NCI-H1930 (cell line): ENCODE results near the gene CDK14.
"Not testable (repeated sequence)": the region's sequence is repeated elsewhere in the genome, so short reads cannot be mapped to it uniquely, and the experiment has no call there.

Experiments
- DNase-seq, 2 experiments: peaks; one replicate each; lab custom pipeline; 2025; lab: John Stamatoyannopoulos, UW

CDK14 gene

DNA sequence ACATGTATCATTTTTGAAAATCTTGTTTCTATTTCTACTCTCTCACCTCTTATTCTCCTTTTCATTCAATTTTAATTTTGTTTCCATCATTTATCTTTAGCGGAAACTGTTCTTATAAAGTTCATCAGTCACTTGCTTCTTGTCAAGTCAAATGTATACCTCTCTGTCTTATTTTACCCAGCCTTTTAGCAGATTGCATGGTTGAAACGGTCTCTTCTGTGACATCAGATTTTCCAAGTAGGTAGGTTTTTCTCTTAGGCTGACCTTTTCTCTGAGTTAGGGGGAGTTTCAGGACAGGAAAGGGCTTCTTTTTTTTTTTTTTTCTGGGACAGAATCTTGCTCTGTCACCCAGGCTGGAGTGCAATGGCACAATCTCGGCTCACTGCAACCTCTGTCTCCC, 195.5 kb downstream of the CDK14 start:
- no peak for DNase-seq

DNA sequence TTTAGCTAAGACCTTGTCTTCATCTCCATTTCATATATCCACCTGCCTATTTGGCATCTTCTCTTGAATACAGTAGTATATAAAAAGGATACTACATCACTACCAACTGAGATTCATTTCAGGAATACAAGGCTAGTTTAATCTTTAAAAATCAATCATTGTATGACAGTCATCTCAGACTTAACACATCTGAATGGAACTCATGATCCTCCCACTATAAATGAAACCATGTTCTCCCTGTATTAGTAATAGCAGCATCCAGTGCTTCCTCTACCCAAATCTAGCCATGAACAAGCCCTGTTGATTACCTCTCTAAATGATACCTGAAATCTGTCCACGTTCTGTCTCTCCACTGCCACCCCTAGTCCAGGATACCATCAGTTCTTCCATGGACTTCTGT, 196.2 kb downstream of the CDK14 start:
- no peak for DNase-seq

DNA sequence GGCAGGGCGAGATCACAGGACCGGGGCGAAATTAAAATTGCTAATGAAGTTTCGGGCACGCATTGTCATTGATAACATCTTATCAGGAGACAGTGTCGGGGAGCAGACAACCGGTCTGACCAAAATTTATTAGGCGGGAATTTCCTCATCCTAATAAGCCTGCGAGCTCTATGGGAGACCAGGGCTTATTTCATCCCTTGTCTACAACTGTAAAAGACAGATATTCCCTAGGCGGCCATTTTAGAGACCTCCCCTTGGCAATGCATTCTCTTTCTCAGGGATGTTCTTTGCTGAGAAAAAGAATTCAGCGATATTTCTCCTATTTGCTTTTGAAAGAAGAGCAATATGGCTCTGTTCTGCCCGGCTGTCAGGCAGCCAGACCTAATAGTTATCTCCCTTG, 198.1 kb downstream of the CDK14 start:
- not testable (repeated sequence) for DNase-seq

DNA sequence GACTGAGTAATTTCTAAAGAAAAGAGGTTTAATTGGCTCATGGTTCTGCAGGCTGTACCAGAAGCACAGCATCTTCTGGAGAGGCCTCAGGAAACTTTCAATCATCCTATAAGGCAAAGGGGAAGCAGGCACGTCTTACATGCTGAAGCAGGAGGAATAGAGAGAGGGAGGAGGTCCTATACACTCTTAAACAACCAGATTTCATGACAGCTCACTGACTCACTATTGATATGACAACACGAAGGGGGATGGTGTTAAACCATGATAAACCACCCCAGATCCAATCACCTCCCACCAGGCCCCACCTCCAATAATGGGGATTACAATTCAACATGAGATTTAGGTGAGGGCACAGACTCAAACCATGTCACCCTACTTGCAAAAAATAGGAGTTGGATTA, 201.5 kb downstream of the CDK14 start:
- DNase-seq: no peak

DNA sequence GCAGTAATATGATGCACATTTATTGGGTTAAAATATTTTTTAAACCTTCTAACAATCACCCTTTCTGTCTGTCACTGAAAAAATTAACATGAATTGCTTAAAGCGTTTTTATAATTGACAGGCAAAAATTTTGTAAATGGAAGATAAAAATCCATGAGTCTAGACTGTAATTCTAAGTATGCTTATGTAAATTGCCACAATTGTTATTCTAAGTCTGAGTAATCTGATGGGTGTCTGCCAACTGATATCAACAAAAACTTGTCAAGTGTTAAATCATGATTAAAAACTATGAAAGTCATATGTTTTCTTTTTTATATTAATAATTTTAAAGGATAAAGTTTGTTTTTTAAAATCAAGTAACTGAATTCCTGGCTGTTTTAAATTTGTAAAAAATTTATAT, 208.2 kb downstream of the CDK14 start:
- DNase-seq: no peak

DNA sequence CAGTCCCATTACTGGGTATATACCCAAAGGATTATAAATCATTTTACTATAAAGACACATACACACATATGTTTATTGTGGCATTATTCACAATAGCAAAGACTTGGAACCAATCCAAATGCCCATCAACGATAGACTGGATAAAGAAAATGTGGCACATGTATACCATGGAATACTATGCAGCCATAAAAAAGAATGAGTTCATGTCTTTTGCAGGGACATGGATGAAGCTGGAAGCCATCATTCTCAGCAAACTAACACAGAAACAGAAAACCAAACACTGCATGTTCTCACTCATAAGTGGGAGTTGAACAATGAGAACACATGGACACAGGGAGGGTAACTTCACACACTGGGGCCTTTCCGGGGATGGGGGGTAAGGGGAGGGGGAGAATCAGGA, 219.4 kb downstream of the CDK14 start:
- not testable (repeated sequence) for DNase-seq

DNA sequence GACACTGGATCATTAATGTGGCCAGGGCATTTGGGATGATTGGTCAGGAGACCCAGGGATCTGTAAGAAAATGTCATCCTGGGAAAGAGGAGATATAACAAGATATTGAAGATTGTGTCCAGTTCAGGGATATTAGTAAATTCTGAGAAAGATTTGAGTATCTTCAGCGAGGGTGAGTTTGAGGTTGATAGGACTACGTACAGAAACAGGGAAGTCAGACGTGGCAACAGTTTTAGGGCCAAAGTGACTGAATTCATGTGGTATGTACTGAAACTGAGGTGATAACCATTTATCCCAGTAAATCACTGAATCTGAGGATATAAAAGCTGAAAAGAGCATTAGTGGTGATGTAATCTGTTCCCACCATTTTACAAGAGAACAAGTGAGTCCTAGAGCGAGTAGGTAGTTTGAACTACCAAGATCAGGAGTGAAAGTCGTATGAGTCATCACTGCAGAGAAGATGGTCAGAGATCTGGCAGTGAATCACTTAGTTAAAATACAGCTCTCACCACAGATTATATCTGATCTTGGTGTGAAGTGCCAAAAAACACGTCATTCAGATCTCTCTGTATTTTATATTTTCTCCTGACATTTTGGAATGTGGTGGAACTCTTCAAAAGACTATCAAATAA, 220.5 kb downstream of the CDK14 start:
- DNase-seq: no peak

DNA sequence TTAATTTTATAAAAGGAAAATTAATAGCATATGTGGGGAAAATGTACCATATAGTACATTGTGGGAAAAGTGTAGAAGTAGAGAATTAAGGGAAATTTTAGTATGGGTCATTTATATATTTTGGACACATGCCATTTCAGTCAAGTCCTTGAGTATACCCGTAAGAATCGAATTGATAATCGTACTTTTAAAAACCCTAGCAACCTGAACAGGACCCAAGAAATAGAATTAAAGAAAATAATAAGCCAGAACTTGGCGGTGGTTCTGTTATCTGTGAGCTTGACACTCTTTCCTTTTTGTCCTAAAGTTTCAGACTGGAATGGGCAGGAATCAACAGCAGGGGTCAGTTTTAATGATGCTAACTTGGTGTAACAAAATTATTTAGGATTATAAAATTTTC, 221.0 kb downstream of the CDK14 start:
- DNase-seq: no peak

DNA sequence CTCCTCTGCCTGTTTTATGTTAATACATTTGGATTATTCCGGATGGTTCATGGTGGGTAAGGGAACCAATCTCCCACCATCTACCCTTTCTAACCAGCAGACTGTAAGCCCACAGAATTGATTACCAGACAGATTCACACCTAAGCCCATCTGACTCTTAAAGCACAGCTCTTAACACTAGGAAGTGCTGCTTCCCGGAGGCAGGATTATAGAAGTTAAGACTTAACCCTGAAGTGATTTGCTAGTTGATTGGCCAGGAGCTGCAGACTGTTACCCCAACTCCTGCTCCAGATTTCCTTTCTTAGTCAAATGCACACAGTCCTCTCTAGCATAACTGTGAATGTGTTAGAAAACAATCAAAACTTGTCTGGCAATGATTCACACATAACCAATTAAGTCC, 221.7 kb downstream of the CDK14 start:
- DNase-seq: no peak

DNA sequence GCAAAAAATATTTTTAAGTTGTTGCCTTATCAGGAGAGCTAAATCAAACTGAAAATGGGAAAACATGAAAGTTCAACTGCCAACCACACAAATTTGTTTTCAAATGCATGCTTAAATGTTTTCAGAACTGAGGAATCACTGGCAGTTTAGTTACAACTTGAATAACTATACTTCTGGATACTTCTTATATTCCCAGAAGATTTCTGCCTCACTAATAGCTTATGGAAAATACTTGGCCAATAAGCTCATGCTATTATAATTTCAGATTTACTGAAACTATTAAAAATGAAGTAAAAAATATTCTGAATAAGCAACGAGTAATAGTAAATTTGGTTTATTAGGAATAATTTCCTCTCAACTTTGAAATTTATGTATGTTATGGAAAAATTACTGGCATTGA, 222.2 kb downstream of the CDK14 start:
- DNase-seq: no peak

DNA sequence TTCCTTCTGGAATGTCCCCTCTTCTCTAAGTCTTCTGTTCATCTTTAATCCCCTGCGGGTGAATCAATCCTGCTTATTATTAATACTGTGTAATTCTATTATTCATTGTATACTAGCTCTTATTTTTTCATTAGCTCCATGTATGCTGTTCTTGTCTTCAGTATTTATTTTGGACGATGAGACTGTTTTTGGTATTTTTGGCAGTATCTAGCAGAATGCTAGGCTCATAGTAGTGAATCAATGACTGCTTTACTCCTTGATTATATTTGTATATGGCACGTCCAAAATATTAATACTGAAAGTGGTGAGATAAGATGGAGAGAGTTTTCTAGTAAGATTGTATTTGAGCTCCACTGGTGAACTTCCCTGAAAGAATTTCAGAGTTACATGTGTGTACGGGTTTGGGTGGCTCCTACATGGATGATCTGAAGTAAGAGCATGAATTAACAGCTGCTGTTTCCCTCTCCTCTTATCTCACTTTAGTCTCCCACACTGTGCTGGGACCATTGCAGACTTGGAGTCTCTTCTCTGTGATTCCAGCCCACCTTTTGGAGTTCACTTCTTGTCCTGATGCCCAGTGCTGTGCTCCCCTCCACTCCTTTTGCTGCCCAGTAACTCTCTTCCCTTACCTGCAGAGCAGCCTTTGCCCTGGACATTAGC, 226.0 kb downstream of the CDK14 start:
- DNase-seq: no peak

DNA sequence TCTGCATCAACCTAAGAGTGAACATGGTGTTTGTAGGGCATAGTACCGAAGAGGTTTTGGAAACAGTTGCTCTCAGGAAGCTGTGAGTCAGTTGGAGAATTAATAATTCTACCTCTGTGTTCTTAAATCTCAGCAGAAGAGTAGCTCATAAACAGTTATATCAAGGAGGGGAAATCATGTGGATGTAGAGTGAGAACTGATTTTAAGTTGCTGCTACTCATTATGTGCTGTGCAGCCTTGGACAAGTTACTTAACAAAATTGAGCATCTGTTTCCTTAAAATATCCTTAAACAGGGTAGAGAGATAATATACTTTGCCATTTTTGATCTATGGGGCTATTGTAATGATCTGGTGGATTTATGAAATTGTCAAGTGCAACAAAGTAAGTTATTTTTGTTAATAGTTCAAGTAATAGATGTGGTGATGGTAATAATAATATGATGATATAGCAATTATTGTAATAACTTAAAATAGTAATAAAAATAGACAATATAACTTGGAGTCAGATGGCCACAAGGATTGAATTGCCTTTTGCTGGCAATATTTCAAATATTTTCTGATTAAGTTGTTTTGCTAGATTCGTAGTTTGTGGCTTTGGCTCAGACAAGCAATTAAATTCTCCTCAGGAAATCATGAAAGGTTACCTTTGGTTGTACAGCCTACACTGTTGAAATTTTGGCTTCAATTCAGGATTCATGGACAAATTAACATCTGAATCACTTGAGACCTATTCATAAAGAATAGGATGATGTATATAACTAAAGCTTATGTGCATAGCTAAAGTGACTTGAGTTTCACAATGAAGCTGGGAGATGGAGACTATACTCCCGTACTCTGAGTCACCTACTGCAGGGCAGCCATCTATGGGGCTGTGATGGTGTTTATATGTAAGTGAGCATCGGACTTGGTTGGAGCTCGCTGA, 228.5 kb downstream of the CDK14 start:
- no peak for DNase-seq

DNA sequence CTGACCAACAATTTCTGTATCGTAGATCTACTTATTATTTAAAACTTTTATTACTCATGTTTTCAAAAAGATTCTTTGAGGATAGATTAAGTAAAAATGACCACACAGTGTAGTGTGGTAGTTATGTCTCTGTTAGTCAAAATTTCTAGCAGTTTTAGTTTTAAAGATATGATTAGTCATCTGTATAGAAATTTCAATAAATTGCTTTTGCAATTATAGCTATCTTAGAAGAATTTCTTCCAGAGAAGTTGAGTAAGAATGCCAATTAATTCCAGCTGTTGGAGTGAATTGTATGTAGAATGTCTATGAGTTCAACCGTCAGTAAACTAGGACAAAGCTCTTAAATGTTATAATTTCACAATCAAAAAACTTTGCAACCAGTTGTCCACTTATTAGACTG, 229.7 kb downstream of the CDK14 start:
- DNase-seq: no peak

DNA sequence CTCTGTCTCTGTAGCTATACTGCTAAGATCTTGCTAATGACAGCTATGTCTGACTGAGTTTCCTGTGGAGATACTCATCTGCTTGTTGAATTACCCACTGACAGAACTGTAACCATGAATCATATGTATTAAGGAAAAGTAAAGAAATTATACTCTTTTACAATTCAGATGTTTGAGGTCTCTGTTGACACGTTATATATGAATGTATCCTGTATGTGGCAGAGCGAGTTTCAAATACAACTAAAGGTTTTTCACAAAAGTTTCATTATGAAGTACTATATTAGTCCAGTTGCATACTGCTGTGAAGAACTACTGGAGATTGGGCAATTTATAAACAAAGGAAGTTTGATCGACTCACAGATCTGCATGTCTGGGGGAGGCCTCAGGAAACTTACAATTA, 232.5 kb downstream of the CDK14 start:
- no peak for DNase-seq

DNA sequence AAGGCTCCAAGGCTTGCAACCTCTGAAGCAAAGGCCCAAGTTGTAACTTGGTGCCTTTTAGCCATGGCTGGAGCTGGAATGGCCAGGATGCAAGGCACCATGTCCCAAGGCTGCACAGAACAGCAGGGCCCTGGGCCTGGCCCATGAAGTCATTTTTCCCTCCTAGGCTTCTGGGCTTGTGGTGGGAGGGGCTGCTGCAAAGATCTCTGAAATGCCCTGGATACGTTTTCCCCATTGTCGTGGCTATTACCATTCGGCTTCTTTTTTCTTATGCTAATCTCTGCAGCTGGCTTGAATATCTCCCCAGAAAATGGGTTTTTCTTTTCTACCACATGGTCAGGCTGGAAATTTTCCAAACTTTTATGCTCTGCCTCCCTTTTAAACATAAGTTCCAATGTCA, 234.2 kb downstream of the CDK14 start:
- DNase-seq: no peak

DNA sequence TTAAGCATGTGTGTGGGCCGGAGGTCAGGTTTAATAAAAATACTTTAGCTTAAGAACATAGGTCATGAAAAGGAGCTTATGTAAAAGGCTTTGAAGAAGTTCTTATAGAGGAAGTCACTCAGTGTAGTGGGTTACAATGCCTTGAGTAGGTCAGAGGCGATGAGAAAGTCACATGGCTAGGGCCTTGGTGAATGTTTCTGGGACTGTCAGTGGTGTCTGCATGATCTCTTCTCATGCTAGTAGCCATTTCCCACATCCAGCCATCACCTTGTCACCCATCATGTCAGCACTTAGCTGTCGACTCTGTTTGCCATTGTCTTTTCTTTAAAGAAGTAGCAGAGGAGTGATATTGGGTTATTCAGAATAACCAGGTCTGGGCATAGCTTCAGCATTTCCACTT, 236.6 kb downstream of the CDK14 start:
- DNase-seq: no peak

DNA sequence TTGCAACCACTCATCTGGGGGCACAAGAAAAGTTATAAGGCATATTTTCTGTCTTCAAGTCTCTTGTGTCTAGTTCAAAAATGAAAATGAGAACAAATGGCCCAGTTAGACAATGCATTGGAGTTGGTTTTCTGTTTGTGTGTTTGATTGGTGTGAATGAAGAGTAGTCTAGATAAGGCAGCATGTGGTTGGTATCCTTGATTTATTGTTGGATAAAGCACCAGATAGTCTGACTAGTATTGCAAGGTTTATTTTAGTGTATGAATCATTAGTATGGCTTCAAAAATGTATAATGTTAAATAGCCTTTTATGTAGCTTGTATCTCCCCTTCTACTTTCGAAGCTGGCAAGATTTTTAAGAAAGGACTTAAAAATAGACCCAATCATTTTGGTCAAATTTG, 237.3 kb downstream of the CDK14 start:
- no peak for DNase-seq

DNA sequence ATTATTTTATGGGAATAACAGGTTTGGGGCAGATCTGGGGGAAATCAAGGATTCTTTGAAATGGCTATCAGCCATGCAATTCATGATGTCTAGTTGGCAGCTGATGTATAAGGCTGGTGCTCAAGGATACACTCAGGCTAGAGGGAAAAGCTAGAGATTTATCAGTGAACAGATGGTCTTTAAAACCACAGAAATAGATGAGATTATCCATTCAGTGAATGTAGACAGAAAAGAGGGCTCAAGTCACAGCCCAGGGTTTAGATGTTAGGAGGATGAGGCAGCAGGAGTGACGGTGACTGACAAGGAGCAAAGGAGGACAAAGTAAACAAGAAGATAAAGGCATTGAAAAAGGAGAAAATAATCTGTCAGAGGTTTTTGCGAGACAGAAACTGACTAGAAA, 238.7 kb downstream of the CDK14 start:
- DNase-seq: no peak

DNA sequence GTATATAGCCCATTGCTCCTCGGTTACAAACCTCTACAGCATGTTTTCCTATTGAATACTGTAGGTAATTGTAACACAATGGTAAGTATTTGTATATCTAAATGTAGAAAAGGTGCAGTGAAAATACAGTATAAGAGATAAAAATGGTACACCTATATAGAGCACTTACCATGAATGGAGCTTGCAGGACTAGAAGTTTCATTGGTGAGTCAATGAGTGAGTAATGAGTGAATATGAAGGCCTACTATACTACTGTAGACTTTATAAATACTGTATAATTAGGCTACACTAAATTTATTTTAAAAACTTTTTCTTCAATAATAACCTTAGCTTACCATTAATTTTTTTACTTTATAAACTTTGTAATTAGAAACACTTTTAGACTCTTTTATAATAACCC, 239.7 kb downstream of the CDK14 start:
- no peak for DNase-seq

DNA sequence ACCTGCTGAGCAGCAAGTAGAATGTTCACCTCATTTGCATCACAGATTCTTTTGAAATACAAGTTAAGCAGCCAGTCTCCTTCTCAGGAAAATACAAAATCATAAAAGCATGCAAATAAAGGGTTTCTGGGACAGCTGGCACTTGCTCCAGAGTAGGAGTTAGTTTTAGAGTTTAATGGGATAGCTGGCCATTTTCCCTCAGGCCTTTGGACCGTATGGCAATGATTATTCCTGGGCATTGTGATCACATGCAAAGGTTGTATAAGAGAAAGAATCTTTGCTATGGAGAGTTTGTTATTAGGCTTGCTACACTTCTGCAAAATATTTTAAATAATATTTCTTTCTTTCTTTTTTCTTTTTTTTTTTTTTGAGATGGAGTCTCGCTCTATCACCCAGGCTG, 240.8 kb downstream of the CDK14 start:
- DNase-seq: no peak

DNA sequence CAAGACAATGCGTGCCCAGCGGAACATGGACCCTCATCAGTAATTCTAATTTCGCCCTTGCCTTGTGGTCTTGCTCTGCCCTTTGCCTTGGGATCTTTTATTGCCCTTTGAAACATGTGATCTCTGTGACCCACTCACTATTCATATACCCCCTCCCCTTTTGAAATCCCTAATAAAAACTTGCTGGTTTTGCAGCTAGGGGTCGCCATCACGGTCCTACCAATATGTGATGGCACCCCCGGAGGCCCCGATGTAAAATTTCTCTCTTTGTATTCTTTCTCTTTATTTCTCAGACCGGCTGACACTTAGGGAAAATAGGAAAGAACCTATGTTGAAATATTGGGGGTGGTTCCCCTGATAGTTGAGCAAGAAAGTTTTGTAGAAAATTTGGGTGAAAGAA, 242.7 kb downstream of the CDK14 start:
- no peak for DNase-seq

DNA sequence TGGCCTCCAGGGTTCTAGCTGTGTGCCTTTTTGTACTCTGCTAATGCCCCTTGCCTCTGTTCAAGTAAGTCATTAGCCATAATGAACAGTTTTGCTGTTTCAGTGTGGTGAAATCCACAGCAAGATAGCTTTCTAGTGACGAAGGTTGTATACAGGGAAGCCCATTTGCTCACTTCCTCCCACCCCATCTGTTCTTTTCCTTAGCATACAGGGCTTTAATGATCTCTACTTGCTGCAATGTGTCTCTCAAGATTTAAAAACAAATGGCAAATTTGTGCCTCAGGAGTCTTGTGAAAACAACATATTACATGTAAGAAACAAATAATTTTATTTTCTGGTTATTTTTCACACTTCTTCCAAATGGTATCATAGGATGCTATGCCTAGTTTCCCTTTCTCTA, 243.2 kb downstream of the CDK14 start:
- no peak for DNase-seq

DNA sequence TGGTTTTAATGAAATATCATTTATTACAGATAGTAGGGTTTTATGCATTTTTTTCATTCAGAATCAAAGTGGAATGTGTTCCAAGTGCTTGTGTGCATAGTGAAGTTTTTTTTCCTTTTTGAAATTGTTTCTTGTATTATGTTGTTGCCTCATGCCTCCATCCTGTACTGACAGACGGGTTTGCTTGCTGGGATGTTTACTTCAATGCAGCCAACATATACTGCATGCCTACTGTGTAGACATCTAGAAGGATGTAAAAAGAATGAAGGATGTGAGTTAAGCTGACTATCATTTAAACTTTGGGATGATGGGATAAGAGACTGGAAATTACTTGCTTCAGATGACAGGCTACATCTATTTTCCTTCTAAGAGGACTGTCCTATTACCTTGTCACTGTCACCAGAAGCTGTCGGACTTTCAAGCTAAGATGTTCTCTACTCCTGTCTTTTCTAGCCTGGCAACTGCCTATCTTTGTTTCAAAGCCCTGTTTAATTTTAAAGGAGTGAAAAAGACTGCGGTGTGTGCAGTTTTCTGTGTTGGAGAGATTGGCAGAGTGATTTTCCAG, 243.7 kb downstream of the CDK14 start:
- DNase-seq: no peak
